ENCODE results near the gene RNF126.

DNA sequence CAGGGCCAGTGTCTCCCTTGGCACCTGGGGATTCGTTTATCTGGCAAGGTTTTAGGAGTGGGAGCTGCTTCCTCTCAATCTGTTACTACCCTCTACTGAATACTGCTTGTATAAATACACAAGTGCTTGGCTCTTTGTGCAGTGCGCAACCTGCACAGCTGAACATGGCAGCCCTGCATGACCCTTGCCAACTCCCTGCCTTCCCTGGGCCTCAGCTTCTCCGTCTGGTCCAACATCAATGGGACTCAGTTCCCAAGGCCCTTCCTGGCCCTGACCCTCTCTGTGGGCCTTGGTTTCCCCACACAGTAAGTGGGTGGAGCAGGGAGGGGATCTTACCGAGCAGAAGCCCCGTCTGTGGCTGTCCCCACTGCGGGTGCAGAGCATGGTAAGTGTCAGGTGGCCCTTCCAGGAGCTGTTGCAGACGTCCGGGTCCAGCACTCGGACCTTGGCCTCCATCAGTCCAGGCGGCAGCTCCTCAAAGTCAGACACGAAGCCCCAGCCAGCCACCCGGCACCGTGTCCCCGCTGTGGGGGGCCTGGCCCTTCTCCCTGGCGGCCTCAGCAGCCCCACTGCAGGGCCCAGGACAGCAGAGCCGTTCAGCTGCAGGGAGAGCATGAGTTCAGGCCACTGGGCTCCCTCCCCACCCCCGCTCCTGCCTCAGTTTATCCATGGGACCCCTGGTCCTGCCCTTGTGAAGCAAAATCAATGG, 23.7 kb upstream of the RNF126 start:
- TF ChIP-seq, protein P1, sequence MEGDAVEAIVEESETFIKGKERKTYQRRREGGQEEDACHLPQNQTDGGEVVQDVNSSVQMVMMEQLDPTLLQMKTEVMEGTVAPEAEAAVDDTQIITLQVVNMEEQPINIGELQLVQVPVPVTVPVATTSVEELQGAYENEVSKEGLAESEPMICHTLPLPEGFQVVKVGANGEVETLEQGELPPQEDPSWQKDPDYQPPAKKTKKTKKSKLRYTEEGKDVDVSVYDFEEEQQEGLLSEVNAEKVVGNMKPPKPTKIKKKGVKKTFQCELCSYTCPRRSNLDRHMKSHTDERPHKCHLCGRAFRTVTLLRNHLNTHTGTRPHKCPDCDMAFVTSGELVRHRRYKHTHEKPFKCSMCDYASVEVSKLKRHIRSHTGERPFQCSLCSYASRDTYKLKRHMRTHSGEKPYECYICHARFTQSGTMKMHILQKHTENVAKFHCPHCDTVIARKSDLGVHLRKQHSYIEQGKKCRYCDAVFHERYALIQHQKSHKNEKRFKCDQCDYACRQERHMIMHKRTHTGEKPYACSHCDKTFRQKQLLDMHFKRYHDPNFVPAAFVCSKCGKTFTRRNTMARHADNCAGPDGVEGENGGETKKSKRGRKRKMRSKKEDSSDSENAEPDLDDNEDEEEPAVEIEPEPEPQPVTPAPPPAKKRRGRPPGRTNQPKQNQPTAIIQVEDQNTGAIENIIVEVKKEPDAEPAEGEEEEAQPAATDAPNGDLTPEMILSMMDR (IDR thresholded peaks at IDR 0.05; ENCODE audit: insufficient read depth, low read depth, low read length) = no peak
- TF ChIP-seq EZH2 (IDR thresholded peaks at IDR 0.05; ENCODE audit: insufficient read depth, low read length) = no peak

Data from astrocyte (in vitro differentiated cells and primary cell).